Stimulated activated CD4-positive, alpha-beta T cell treated with anti-CD3 and anti-CD28 coated beads, Interleukin-4, amount 100 ng/mL, for 48 hours (primary cell): ENCODE measurements around the gene KLHL25.

Source experiments
- DNase-seq, 2 donors: peaks; one replicate each; pipeline ENCODE4 v3.0.0-alpha.2; 2020; ENCODE audit warnings: low read depth in 2 of 2

Gene KLHL25

DNA sequence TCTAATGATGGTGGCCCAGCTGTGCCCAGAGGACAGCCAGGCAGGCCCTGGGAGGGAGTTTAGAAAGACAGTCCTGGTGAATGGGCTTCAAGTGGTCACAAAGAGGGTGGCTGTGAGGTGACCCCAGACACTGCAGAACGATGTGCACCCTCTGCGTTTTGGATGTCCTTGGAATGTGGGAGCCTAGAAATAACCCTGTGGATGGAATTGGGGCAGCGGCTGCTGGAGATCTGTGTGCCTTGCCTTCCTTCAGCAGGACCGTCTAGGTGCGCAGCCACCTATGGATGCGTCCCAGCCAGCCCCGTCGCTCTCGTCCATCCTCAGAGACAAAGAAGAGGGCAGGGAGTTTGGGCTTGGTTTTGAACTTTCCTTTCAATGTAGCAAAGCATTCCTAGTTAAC is 46.5 kb downstream of the KLHL25 start:
- DNase-seq = no peak

DNA sequence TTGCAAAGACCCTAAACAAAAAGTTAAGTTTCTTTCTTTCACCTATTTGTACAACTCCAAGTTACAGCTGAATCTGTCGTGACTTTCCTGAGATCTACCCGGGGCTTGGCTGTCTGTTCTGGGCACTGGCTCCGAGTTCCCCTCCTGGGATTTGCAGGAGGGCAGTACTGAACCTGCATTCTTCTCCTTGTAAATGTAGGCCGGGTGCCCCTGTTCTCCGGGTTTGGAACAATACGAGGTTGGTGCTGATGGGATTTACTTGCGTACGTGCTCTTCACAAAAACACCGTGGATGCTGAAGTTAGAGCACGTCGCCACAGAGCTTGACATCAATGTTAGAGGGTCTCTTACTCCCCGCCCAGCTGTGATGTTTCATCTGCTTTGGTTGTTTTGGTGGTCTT is 48.1 kb downstream of the KLHL25 start:
- DNase-seq = no peak

DNA sequence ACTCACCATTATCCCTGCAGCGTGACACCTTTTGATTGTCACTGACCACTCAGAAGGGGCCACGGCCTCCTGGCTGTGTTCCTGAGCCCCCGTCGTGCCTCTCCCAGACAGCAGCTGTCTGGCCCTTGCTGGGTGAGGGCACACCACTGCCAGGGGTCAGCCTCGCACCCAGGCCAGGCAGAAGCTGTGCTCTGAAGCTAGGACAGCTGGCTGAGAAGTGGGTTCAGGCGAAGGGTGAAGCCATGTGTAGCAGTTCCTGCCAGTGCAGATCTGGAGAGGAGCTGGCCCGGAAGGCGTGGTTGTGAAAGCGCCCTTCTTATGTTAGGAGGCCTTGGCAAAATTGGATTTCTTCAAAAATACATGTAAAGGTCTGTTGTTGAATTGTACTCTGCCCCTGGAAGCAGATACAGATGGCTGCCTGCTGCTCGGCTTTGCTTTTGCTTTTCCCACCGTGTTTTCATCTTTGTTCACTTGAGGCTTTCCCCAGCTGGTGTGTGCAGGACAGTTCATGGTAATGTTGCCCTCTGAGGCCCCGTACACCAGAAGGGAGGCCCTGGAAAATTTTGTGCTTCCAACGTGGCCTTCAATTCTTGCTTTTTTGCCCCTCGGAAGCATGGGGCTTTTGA is 49.1 kb downstream of the KLHL25 start:
- no peak for DNase-seq

DNA sequence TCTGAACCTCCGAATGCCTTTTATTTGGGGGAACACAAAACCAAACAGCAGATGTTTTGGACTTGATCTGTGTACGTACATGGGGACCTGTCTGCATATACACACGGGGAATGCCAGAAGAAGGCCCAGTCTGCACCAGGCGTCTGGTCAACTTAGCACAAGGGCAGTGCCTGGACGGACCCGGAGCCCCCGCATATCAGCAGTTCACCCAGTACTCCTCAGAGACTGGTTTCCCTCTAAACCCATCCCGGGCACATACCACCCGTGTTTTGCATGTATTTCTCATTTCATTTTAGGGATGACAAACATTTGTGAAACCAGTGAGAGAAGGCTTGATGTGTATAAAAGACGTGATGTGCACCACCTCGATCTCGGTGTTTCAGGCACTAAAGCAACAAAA is 49.7 kb downstream of the KLHL25 start:
- no peak for DNase-seq

DNA sequence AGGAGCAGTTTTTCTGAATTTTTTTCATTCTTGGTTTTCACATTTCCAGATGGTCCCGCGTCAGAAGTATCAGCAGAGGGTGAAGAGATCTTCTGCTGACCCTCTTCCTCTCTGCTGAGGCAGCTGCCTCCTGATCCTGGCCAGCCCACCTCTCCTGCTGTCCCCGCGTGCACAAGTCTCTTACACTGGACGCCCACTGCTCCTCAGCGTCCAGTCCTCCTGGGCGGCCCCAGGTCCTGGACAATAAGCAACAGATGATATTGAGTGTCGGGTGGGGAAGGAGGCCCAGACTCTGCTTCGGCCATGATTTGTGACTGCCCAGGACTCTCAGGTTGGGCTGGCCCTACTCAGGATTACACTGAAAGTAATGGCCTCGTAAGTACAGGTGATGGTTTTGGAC is 50.1 kb downstream of the KLHL25 start:
- DNase-seq = no peak

DNA sequence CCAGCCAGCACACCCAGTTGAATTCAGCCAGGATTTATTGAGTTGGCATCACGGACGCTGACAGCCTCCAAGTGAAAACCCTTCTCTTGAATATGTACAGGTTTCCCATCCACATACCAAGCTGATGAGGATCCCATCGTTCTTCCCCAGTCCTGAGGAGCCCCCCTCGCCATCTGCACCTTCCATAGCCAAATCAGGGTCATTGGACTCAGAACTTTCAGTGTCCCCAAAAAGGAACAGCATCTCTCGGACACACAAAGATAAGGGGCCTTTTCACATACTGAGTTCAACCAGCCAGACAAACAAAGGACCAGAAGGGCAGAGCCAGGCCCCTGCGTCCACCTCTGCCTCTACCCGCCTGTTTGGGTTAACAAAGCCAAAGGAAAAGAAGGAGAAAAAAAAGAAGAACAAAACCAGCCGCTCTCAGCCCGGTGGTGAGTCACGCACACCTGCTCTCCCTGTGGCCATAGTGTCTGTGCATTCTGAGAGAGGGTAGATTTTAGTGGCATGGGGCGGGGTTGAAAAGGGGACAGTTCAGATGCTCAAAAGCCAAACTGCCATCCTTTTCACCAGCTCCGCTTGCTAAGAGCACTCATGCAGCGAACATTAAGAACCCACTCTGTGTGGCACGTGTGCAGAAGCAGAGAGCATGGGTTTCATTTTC is 51.2 kb downstream of the KLHL25 start:
- no peak for DNase-seq

DNA sequence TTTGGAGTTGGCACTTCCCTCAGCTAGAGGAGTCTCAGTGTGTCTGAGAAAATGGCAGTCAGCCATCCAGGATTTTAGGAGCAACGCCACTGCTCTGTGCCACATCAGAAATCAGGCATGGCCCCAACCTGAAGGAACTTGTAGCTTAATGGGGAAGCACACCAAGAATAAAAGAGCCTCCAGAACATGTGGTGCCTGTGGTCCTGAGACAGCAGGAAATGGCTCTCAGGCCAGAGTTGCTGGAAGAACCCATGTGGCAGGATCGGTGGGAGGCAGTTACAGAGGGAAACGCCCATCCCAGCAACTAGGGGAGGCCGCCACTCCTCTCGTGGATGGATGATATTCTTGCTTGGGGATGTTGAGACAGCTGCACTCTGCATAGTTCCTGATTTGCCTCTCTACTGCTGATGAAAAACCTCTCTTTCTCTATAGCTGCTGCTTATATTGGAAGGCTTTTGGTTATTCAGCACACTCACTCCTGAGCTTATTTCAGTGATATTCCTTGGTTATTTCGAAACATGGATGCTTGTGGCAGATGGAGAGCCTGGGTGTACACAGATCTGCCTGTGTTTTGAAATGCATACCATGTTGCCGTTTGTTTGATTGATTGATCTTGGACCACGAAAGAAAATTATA is 52.4 kb downstream of the KLHL25 start:
- DNase-seq = no peak

DNA sequence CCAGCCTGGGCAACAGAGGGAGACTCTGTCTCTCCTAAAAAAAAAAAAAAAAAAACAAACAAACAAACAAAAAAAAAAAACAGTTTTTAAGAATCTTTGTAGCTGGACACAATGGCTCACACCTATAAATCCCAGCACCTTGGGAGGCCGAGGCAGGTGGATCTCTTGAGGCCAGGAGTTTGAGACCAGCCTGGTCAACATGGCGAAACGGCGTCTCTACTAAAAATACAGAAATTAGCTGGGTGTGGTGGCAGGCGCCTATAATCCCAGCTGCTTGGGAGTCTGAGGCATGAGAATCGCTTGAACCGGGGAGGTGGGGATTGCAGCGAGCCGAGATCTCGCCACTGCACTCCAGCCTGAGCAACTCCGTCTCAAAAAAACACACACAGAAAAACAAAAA is 53.1 kb downstream of the KLHL25 start:
- no peak for DNase-seq

DNA sequence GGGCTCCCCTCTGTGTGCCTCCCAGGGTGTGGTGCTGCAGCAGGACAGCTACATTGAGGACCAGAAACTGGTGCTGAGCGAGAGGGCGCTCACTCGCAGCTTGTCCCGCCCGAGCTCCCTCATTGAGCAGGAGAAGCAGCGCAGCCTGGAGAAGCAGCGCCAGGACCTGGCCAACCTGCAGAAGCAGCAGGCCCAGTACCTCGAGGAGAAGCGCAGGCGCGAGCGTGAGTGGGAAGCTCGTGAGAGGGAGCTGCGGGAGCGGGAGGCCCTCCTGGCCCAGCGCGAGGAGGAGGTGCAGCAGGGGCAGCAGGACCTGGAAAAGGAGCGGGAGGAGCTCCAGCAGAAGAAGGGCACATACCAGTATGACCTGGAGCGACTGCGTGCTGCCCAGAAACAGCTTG is 53.7 kb downstream of the KLHL25 start:
- no peak for DNase-seq

DNA sequence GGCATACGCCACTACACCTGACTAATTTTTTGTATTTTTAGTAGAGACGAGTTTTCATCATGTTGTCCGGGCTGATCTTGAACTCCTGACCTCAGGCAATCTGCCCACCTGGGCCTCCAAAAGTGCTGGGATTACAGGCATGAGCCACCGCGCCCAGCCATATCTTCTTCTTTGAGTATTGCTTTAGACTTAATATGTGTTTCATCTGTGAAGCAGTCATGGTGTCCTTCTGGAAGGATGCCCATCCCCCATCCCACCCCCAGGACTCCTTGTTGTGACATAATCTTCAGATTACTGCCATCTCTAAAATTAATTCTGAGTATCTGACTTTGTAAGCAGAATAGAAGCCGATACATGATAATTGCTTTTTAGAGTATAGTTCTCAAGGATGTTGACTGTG is 57.7 kb downstream of the KLHL25 start:
- DNase-seq = no peak

DNA sequence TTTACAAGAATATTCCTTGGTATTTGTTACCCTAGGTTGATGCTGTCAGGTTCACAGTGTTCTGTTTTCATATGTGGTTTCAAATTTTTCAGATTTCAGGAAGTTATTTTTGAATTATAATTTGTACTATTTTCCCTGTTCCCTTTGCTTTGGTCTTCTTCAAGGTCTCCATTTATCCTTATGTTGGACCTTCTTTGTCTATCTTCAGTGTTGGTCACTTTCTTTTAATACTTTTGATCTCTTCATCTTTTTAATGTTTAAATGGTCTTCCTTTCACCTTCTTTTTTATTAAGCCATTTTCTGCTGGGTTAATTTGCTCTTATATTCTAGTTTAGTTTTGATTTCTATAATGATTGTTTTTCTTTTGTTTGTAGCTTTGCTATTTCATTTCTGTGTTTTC is 61.3 kb downstream of the KLHL25 start:
- no peak for DNase-seq

DNA sequence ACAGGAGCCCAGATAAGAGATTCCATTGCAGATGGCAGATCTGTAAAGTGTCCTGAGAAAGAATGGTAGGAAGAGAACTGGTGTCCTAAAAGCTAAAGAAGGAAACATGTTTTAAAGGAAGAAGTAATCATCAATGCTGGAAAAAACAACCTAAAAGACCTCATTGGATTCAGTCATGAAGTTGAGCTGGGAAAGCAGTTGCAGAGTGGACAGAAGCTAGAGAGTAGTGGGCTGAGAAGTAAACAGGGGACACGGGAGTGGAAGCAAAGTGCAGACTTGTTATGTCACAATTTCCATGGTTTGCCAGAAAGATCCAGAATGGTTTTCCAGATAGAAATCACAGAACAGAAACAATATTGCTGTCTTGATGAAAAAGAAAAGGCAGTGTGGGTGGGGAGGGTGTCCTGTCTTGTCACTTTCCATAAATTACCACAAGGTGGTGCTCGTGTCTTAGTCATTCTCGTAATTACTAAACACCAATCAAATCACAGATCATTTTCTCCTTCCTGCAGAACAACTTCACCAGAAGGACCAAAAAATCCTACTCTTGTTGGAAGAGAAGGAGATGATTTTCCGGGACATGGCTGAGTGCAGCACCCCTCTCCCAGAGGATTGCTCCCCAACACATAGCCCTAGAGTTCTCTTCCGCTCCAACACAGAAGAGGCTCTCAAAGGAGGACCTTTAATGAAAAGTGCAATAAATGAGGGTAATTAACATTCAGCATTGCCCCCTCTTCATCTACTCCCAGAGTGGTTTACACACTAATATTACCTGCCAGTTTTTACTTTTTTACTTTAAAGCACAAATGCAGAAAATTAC is 64.5 kb downstream of the KLHL25 start:
- peak in 1 of 2 donors; percentile 37 for DNase-seq

DNA sequence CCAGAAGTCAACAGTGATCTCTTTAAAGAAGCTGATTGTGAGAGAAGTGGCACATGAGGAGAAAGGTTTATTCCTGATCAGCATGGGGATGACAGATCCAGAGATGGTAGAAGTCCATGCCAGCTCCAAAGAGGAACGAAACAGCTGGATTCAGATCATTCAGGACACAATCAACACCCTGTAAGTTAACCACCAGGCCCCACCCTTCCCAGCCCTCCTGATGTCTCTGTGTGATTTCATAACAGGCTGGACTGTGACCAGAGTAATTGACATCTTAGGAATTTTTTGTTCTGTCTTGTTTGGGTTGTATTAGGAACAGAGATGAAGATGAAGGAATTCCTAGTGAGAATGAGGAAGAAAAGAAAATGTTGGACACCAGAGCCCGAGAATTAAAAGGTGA is 67.7 kb downstream of the KLHL25 start:
- no peak for DNase-seq

DNA sequence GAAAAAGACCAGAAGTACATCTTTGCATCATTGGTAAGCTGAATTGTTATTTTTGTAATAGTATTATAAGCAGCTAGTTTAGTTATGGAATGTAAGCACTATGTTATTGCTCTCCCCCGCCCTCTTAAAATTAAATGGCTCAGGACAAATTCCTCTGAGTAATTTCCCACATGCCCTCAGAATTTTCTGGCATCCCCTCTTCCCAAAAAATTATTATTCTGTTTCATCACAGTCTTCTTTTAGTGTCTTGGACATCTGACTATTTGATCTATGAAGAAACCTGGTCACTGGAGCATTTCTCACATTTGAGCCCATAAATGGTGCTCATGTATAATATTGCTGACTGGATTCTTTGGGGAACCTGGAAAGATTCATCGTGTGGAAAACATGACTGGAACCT is 68.3 kb downstream of the KLHL25 start:
- no peak for DNase-seq

DNA sequence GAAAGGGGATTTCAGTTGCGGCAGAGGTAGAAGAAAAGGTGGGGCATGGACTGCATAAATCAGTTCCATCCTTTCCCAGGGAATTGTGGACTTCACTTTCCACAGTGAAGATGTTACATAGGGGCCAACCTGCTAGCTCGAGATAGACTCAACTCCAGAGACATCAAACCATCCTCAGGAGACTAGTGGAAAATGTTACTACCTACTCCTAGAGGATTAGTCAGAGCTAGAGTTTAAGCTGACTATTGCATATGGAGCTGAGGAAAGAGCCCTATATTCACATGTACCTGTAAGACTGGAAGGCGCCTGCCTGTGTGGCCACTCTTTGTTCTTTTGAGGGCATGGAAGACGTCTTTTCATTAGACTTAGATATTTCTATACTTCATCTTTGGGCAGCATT is 69.2 kb downstream of the KLHL25 start:
- DNase-seq = no peak

DNA sequence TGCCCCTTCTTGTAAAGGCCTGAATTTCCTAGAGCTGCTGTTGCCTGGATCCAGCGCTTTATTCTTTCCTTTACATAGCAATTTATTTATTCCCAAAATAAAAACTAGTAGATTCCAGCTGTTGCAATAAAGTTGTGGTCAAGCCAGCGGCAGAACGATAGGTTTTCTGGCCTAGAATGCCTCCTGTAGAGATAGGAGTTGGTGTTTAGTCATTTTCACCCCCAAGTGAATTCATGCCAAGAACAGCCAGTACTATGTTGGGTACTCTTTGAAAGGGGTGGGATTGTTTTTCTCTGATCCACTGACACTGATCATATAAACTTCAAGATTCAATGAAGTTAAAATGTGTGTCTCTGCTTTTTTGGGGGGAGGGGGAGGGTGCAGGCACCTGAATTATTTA is 69.7 kb downstream of the KLHL25 start:
- DNase-seq = no peak

DNA sequence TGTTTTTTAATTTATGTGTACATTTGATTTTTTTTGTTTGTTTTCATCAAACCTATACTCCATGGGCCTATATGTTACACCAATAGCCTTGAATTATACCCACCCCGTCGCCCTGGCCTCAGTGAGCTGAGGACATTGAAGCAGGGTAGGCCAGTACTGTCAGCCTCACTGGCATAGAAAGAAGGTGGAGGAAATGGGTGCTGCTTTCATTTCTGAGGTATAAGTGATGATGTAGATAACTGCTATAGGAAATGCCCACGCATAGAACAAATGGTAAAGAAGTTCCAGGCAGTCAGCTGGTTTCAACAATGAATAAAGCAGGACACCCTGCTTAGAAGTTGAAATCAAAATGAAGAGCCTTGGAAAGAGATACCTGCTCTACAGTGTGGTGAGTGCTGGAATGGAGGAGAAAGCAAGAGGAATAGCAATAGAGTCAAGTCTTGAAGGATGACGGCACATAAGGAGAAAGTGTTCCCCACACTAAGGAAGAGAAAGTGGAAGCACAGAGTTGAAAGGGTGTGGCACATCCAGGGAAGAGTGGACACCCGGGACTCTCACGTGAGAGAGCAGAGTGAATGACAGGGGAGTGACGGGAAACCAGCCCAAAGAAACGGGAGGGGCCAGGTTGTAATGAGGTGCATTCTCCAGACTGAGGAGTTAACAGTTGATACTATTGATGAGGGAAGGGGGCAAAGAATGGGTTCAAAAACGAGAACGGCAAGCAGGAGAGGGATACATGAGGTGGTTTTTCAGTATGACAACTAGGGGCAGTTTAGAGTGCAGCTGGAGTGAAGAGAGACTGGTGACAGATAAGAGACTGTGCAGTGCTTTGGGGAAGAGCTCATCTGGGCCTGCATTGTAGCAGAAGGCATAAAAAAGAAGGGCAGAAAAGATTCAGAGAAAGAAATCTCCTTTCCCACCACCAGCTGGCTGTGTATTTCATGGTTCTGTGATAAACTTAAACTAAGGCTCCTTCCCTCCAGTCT is 70.5 kb downstream of the KLHL25 start:
- no peak for DNase-seq

DNA sequence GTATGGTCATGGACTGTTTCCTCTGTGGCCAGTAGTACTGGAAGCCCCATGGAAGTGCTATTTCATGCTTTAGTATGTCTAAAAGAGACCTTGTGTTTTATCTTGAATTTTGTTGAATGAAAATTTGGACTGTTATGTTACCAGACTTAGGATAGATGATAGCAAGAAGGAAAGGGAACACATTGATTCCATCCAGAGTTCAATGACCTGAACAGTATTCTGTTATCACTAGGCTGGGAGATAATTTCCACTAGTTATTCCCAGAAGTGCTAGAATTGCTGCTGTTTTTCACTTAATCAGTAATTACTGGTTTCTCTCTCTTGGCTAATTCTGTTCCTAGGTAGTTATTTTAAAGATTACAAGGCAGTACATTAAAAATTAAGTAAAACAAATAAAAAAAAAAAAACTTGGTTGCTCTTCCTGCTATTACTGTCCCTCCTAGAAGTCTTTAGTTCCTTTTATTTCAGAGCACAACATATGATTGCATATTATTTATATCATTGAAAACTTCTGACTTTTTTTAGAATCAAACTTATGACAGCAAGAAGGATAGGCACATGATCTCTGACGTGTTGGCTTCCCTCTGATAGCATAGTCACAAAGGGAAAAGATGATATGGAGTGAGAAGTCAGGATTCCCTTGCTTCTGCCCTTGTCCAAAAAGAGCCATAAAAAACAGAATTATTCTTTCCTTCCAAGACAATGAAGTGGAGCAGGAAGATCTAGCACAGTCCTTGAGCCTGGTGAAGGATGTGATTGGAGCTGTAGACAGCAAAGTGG is 72.2 kb downstream of the KLHL25 start:
- no peak for DNase-seq

DNA sequence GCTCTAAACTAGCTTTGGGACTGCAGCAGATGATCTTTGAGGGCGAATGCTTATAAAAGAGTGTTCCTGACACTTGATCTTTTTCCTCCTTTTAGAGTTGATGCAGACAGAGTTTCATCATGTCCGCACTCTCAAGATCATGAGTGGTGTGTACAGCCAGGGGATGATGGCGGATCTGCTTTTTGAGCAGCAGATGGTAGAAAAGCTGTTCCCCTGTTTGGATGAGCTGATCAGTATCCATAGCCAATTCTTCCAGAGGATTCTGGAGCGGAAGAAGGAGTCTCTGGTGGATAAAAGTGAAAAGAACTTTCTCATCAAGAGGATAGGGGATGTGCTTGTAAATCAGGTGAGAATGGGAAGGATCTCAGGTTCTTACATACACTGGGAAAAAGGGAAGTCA is 75.7 kb downstream of the KLHL25 start:
- no peak for DNase-seq

DNA sequence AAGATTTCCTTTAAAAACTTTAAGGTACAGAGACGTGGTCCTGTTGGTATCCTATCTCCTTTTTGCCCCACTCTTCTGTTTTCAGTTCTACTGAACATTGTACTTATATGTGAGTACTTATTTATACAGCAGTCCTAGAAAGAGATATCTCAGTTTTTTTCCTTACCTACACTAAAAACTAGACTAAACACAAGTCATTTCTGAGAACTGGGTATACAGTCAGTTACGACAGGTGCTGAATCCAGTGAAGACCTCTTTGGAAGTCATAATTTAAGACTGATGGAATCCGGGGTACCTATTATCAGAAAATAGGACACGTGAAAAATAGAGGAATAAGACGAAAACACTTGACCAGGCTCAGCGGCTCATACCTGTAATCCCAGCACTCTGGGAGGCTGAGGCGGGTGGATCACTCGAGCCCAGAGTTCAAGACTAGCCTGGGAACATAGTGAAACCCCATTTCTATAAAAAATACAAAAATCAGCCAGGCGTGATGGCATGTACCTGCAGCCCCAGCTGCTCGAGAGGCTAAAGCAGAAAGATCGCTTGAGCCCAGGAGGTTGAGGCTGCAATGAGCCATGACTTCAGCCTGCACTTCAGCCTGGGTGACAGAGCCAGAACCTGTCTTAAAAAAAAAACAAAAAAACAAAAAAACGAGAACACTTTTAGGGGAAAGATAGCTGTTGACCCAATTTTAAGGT is 76.3 kb downstream of the KLHL25 start:
- no peak for DNase-seq
